GM18502 (cell line): Measurements from ENCODE around the gene PARK7.
"Not testable (repeated sequence)": the region's sequence is repeated elsewhere in the genome, so short reads cannot be mapped to it uniquely, and the experiment has no call there.

Experiments
- ATAC-seq: cut with Tn5 transposase; IDR thresholded peaks from one replicate; pipeline ENCODE4 v1.9.1; 2021; ENCODE audit warnings: mild to moderate bottlenecking; ENCODE audit not compliant: unreplicated experiment, poor library complexity

The PARK7 gene

GRCh38 chr1:7942214-7942921 is 19.1 kb upstream of the PARK7 start:
- no peak for ATAC-seq

GRCh38 chr1:7943251-7943650 is 18.3 kb upstream of the PARK7 start:
- ATAC-seq, result no peak

- no peak for ATAC-seq
These were observed 12.6 kb upstream of the PARK7 start for GRCh38 chr1:7948960-7949359.

GRCh38 chr1:7952791-7953190 is 8.7 kb upstream of the PARK7 start:
- not testable (repeated sequence) for ATAC-seq

GRCh38 chr1:7953850-7954609 is 7.5 kb upstream of the PARK7 start:
- peak; percentile 93 for ATAC-seq

GRCh38 chr1:7954683-7955082 is 6.8 kb upstream of the PARK7 start:
- no peak for ATAC-seq

- no peak for ATAC-seq
These were observed 5.1 kb upstream of the PARK7 start for GRCh38 chr1:7956218-7957032.

GRCh38 chr1:7960165-7960564 is 1.3 kb upstream of the PARK7 start:
- ATAC-seq, result no peak

- ATAC-seq, result no peak
These were observed 670 bp upstream of the PARK7 start for GRCh38 chr1:7960867-7961215.

- peak; percentile 19 for ATAC-seq
These were observed 464 bp downstream of the PARK7 start for GRCh38 chr1:7962014-7962335.

- ATAC-seq, result no peak
These were observed 1.3 kb downstream of the PARK7 start for GRCh38 chr1:7962636-7963377.

- ATAC-seq, result not testable (repeated sequence)
These were observed 1.8 kb downstream of the PARK7 start for GRCh38 chr1:7963378-7963730.

GRCh38 chr1:7963841-7964240 is 2.3 kb downstream of the PARK7 start:
- ATAC-seq, result not testable (repeated sequence)

GRCh38 chr1:7964476-7964875 is 3.0 kb downstream of the PARK7 start:
- ATAC-seq, result no peak

GRCh38 chr1:7967196-7967595 is 5.7 kb downstream of the PARK7 start:
- ATAC-seq, result no peak

- no peak for ATAC-seq
These were observed 6.1 kb downstream of the PARK7 start for GRCh38 chr1:7967651-7968050.

- ATAC-seq, result no peak
These were observed 8.7 kb downstream of the PARK7 start for GRCh38 chr1:7970246-7970645.

- no peak for ATAC-seq
These were observed 9.5 kb downstream of the PARK7 start for GRCh38 chr1:7971024-7971423.

- no peak for ATAC-seq
These were observed 10.8 kb downstream of the PARK7 start for GRCh38 chr1:7972285-7972684.

- no peak for ATAC-seq
These were observed 11.6 kb downstream of the PARK7 start for GRCh38 chr1:7973086-7973485.
